Suprapubic skin (tissue), 3 donors: ENCODE measurements around the gene EML1.

Experiments
- CTCF ChIP-seq, 2 donors: fragments of 200-600 bp in 1 of 2; fragments of 450-650 bp in 1 of 2; sonication (generic) in 1 of 2; IDR thresholded peaks; one replicate each; pipeline ENCODE4 v1.5.1; 2016 to 2019; ENCODE audit warnings: antibody characterized with exemption in 2 of 2, mild to moderate bottlenecking in 1 of 2, moderate library complexity in 1 of 2
- POLR2A ChIP-seq, 2 donors: fragments of 450-650 bp; IDR thresholded peaks; one replicate each; pipeline ENCODE4 v1.6.1; 2017; ENCODE audit warnings: antibody characterized with exemption in 2 of 2, mild to moderate bottlenecking in 2 of 2, moderate library complexity in 2 of 2

- TF ChIP-seq CTCF (IDR thresholded peaks at IDR 0.05) (no peak), POLR2A (IDR thresholded peaks at IDR 0.05) (no peak)
Measured at GRCh38 chr14:99795046-99795445, 1.8 kb downstream of the EML1 start.
